ENCODE results near the gene PTPRT.

GRCh38 chr20:42697962-42698361 lies 491.7 kb downstream of the PTPRT start:
- TF ChIP-seq, protein P1, sequence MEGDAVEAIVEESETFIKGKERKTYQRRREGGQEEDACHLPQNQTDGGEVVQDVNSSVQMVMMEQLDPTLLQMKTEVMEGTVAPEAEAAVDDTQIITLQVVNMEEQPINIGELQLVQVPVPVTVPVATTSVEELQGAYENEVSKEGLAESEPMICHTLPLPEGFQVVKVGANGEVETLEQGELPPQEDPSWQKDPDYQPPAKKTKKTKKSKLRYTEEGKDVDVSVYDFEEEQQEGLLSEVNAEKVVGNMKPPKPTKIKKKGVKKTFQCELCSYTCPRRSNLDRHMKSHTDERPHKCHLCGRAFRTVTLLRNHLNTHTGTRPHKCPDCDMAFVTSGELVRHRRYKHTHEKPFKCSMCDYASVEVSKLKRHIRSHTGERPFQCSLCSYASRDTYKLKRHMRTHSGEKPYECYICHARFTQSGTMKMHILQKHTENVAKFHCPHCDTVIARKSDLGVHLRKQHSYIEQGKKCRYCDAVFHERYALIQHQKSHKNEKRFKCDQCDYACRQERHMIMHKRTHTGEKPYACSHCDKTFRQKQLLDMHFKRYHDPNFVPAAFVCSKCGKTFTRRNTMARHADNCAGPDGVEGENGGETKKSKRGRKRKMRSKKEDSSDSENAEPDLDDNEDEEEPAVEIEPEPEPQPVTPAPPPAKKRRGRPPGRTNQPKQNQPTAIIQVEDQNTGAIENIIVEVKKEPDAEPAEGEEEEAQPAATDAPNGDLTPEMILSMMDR (IDR thresholded peaks at IDR 0.05) = no peak
- no peak for TF ChIP-seq POLR2AphosphoS5 (IDR thresholded peaks at IDR 0.05; ENCODE audit: low read depth, low read length)

Data from Panc1 (cell line).